NCI-H82 (cell line): ENCODE results near the gene SENP1.
A peak's percentile ranks its signal among the peaks of the same experiment; 100 is the strongest.
"Not testable (repeated sequence)": the region's sequence is repeated elsewhere in the genome, so short reads cannot be mapped to it uniquely, and the experiment has no call there.

Experiments used
- DNase-seq: peaks from one replicate; lab custom pipeline; 2025; lab: John Stamatoyannopoulos, UW

The SENP1 gene

GRCh38 chr12:48105867-48106680 lies at the start of gene SENP1:
Gene SENP1 (minus strand): TSS chr12:48106079. CDS start chr12:48101472, 4,607 bp downstream.
- peak; percentile 94 for DNase-seq

GRCh38 chr12:48151103-48151771 lies 45.4 kb upstream of the SENP1 start:
- no peak for DNase-seq

GRCh38 chr12:48145981-48146380 lies 40.1 kb upstream of the SENP1 start:
- DNase-seq = no peak

GRCh38 chr12:48143898-48144297 lies 38.0 kb upstream of the SENP1 start:
- DNase-seq = no peak

GRCh38 chr12:48142818-48143674 lies 37.2 kb upstream of the SENP1 start:
- DNase-seq = no peak

GRCh38 chr12:48135027-48135426 lies 29.1 kb upstream of the SENP1 start:
- no peak for DNase-seq

GRCh38 chr12:48132826-48133225 lies 26.9 kb upstream of the SENP1 start:
- no peak for DNase-seq

- no peak for DNase-seq
These were observed 25.6 kb upstream of the SENP1 start for GRCh38 chr12:48131517-48131916.

GRCh38 chr12:48129376-48129775 lies 23.5 kb upstream of the SENP1 start:
- DNase-seq = no peak

GRCh38 chr12:48128800-48129199 lies 22.9 kb upstream of the SENP1 start:
- DNase-seq = no peak

GRCh38 chr12:48126953-48127630 lies 21.2 kb upstream of the SENP1 start:
- DNase-seq = no peak

- peak; percentile 33 for DNase-seq
These were observed 20.1 kb upstream of the SENP1 start for GRCh38 chr12:48125985-48126384.

GRCh38 chr12:48125542-48125941 lies 19.7 kb upstream of the SENP1 start:
- DNase-seq = not testable (repeated sequence)

- DNase-seq = no peak
These were observed 17.3 kb upstream of the SENP1 start for GRCh38 chr12:48123169-48123568.

- no peak for DNase-seq
These were observed 16.4 kb upstream of the SENP1 start for GRCh38 chr12:48122065-48122834.

GRCh38 chr12:48121522-48121921 lies 15.6 kb upstream of the SENP1 start:
- no peak for DNase-seq

GRCh38 chr12:48119834-48120195 lies 13.9 kb upstream of the SENP1 start:
- DNase-seq = peak; percentile 62

- DNase-seq = peak; percentile 99
These were observed 13.4 kb upstream of the SENP1 start, which contains the start of gene PFKM for GRCh38 chr12:48119078-48119833. Gene PFKM (plus strand): TSS chr12:48119364. CDS start chr12:48122775, 3,411 bp downstream.

- peak; percentile 36 for DNase-seq
These were observed 12.5 kb upstream of the SENP1 start for GRCh38 chr12:48118284-48118871.

- DNase-seq = no peak
These were observed 10.1 kb upstream of the SENP1 start for GRCh38 chr12:48115957-48116356.
